Measurements from ENCODE around the gene TERB2. TPM values are rescaled to one million over a fixed set of nuclear protein-coding genes. Genes with fewer than 3 reads are reported as not detected.
"Not testable (repeated sequence)": the region's sequence is repeated elsewhere in the genome, so short reads cannot be mapped to it uniquely, and the experiment has no call there.

Gene TERB2
- total and polyA plus RNA-seq, 2 donors (not counting 3 experiments of a cell fraction or from before 2014, with no cell fraction given) = not detected

DNA sequence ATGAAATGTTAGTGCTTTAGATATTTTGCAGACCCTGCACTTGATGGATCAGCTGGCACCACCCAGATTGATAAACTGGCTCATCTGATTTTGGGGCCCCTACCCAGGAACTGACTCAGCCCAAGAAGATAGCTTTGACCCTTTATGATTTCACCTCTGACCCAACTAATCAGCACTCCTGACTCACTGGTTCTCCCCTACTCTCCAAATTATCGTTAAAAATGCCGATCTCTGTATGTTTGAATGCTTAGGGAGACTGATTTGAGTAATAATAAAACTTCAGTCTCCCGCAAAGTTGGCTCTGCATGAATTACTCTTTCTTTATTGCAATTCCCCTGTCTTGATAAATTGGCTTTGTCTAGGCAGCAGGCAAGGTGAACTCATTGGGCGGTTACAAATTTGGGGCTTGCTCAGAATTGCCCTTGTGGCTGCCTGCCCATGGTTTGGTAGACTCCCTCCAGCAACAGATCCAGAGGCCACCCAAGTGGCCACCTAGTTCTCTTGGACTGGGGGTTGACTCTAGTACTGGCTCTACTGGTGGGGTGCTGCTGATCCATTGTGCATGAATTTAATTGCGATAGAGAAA, 48.2 kb downstream of the TERB2 start:
- H3K4me1 ChIP-seq (ENCODE audit: control insufficient read depth, extremely low read depth, insufficient read depth, low read length); intact Hi-C loops (cut with micrococcal nuclease); BruUV-seq (replicated peaks); dilution Hi-C loops (cut with MboI; ENCODE audit: extremely low pct_ligation_motif_present, low sequenced_read_pairs); H3K4me3 ChIP-seq (replicated peaks in 1 of 3; ENCODE audit: insufficient read depth in 1 of 3, low read depth in 1 of 3, low read length in 3 of 3); H3K79me2 ChIP-seq (ENCODE audit: control insufficient read depth, insufficient read depth, low read length); H3K4me2 ChIP-seq (ENCODE audit: insufficient read depth, low read length); H3K27ac ChIP-seq (ENCODE audit: insufficient read depth, low read depth, low read length); H3K9me1 ChIP-seq (replicated peaks; ENCODE audit: control insufficient read depth, extremely low read depth, insufficient read depth, low read length); CTCF ChIA-PET; H3K9me3 ChIP-seq (replicated peaks; ENCODE audit: control insufficient read depth, insufficient read depth, low read length); DNase-seq (ENCODE audit: low read depth, low spot score); FAIRE-seq; H4K20me1 ChIP-seq (replicated peaks; ENCODE audit: control insufficient read depth, extremely low read depth, insufficient read depth, low read length); POLR2A ChIA-PET; H2AFZ ChIP-seq (ENCODE audit: low read depth, low read length); H3K36me3 ChIP-seq (ENCODE audit: control insufficient read depth in 2 of 2, extremely low read depth in 1 of 2, insufficient read depth in 2 of 2, low read length in 2 of 2); H3K9ac ChIP-seq (replicated peaks; ENCODE audit: extremely low read depth, insufficient read depth, low read length): not testable (repeated sequence)
- H3K27me3 ChIP-seq (ENCODE audit: control insufficient read depth in 2 of 2, insufficient read depth in 2 of 2, low read length in 2 of 2) = peaks cover 11 to 12% of the 10 kb centered on the region in 2 experiments

DNA sequence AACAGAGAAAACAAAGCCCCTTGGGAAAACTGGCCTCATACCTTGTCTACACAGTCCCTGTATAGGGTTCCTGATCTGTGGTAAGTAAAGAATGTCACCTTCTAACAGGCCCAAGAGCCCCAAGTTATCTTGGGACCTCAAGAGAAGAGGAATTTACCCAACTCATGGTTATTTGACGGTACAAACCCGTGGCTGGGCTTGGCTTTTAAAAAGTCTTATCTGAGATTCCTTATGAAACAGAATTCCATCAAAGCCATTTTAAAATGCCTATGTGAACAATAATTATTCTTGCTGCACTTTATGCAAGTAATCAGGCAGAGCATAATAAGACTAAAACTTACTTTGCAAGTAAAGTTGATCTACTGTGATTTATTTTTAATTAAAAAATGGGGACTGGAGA, 52.6 kb downstream of the TERB2 start:
- Histone ChIP-seq H4K20me1 (replicated peaks; ENCODE audit: control insufficient read depth, extremely low read depth, insufficient read depth, low read length) (no peaks in the 10 kb centered on the region), H3K27ac (ENCODE audit: insufficient read depth, low read depth, low read length) (no peak overlapping the region), H3K36me3 (ENCODE audit: control insufficient read depth in 2 of 2, extremely low read depth in 1 of 2, insufficient read depth in 2 of 2, low read length in 2 of 2) (no peaks in the 10 kb centered on the region), H3K4me1 (ENCODE audit: control insufficient read depth, extremely low read depth, insufficient read depth, low read length) (no peaks in the 10 kb centered on the region), H3K9me3 (replicated peaks; ENCODE audit: control insufficient read depth, insufficient read depth, low read length) (no peaks in the 10 kb centered on the region), H3K4me3 (replicated peaks in 1 of 3; ENCODE audit: insufficient read depth in 1 of 3, low read depth in 1 of 3, low read length in 3 of 3) (no peak overlapping the region), H3K79me2 (ENCODE audit: control insufficient read depth, insufficient read depth, low read length) (no peaks in the 10 kb centered on the region), H3K27me3 (ENCODE audit: control insufficient read depth in 2 of 2, insufficient read depth in 2 of 2, low read length in 2 of 2) (peaks cover 5 to 7% of the 10 kb centered on the region in 2 experiments), H3K9me1 (replicated peaks; ENCODE audit: control insufficient read depth, extremely low read depth, insufficient read depth, low read length) (no peaks in the 10 kb centered on the region), H2AFZ (ENCODE audit: low read depth, low read length) (no peak overlapping the region), H3K4me2 (ENCODE audit: insufficient read depth, low read length) (no peak overlapping the region), H3K9ac (replicated peaks; ENCODE audit: extremely low read depth, insufficient read depth, low read length) (no peak overlapping the region)
- no TSS peak for BruUV-seq (replicated peaks)
- intact Hi-C loops (cut with micrococcal nuclease) (no loop called here), dilution Hi-C loops (cut with MboI; ENCODE audit: extremely low pct_ligation_motif_present, low sequenced_read_pairs) (no loop called here)
- CTCF ChIA-PET = no interaction called here
- POLR2A ChIA-PET = no interaction called here
- no peak for DNase-seq (ENCODE audit: low read depth, low spot score)
- FAIRE-seq = no peak
- TF ChIP-seq FOS (IDR thresholded peaks at IDR 0.05; ENCODE audit: borderline replicate concordance, insufficient read depth, low read length) = no peak
- TF ChIP-seq MYC (IDR thresholded peaks at IDR 0.05; ENCODE audit: low read depth, low read length) = no peak
- TF ChIP-seq POLR2AphosphoS5 (IDR thresholded peaks at IDR 0.05; ENCODE audit: insufficient read depth, low read depth, low read length) = no peak
- no peak for TF ChIP-seq EZH2 (IDR thresholded peaks at IDR 0.05; ENCODE audit: borderline replicate concordance, low read depth, low read length, severe bottlenecking)
- no peak for TF ChIP-seq MAX (IDR thresholded peaks at IDR 0.05; ENCODE audit: insufficient read depth, insufficient read length)
- no peak for TF ChIP-seq CTCF (IDR thresholded peaks at IDR 0.05; ENCODE audit: extremely low read depth in 1 of 2, insufficient read depth in 1 of 2, low read depth in 1 of 2, low read length in 2 of 2)
- no peak for TF ChIP-seq GATA2 (IDR thresholded peaks at IDR 0.05; ENCODE audit: insufficient read depth, insufficient read length, low read depth, low read length)
- TF ChIP-seq JUN (IDR thresholded peaks at IDR 0.05; ENCODE audit: borderline replicate concordance, insufficient read depth, insufficient read length, low read depth) = no peak
- no peak for TF ChIP-seq POLR2A (IDR thresholded peaks at IDR 0.05; ENCODE audit: low read depth, low read length)

DNA sequence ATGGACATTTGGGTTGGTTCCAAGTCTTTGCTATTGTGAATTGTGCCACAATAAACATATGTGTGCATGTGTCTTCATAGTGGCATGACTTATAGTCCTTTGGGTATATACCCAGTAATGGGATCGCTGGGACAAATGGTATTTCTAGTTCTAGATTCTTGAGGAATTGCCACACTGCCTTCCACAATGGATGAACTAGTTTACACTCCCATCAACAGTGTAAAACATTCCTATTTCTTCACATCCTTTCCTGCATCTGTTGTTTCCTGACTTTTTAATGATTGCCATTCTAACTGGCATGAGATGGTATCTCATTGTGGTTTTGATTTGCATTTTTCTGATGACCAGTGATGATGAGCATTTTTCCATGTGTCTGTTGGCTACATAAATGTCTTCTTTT, 58.6 kb downstream of the TERB2 start:
- H3K4me2 ChIP-seq (ENCODE audit: insufficient read depth, low read length); dilution Hi-C loops (cut with MboI; ENCODE audit: extremely low pct_ligation_motif_present, low sequenced_read_pairs); H3K36me3 ChIP-seq (ENCODE audit: control insufficient read depth in 2 of 2, extremely low read depth in 1 of 2, insufficient read depth in 2 of 2, low read length in 2 of 2); H4K20me1 ChIP-seq (replicated peaks; ENCODE audit: control insufficient read depth, extremely low read depth, insufficient read depth, low read length); POLR2A ChIA-PET; H3K27me3 ChIP-seq (ENCODE audit: control insufficient read depth in 2 of 2, insufficient read depth in 2 of 2, low read length in 2 of 2); H3K4me1 ChIP-seq (ENCODE audit: control insufficient read depth, extremely low read depth, insufficient read depth, low read length); DNase-seq (ENCODE audit: low read depth, low spot score); H3K9me1 ChIP-seq (replicated peaks; ENCODE audit: control insufficient read depth, extremely low read depth, insufficient read depth, low read length); H3K27ac ChIP-seq (ENCODE audit: insufficient read depth, low read depth, low read length); H3K9me3 ChIP-seq (replicated peaks; ENCODE audit: control insufficient read depth, insufficient read depth, low read length); BruUV-seq (replicated peaks); H2AFZ ChIP-seq (ENCODE audit: low read depth, low read length); CTCF ChIA-PET; H3K79me2 ChIP-seq (ENCODE audit: control insufficient read depth, insufficient read depth, low read length); H3K9ac ChIP-seq (replicated peaks; ENCODE audit: extremely low read depth, insufficient read depth, low read length); intact Hi-C loops (cut with micrococcal nuclease); H3K4me3 ChIP-seq (replicated peaks in 1 of 3; ENCODE audit: insufficient read depth in 1 of 3, low read depth in 1 of 3, low read length in 3 of 3): not testable (repeated sequence)
- peak; percentile 54 for FAIRE-seq
